Ureter (tissue), 1 donor: ENCODE measurements around the gene GIMAP7. TPM values are rescaled to one million over a fixed set of nuclear protein-coding genes. Genes with fewer than 3 reads are reported as not detected.
"Not testable (repeated sequence)": the region's sequence is repeated elsewhere in the genome, so short reads cannot be mapped to it uniquely, and the experiment has no call there.

Experiments used
- DNase-seq: peaks from one replicate; pipeline ENCODE4 v3.0.0-alpha.2; 2020; ENCODE audit warnings: low spot score
- total RNA-seq: library from RNA; stranded (reverse); gene quantifications from one replicate; pipeline ENCODE4 v1.2.4, GENCODE V29; 2023
- donor health status: DM: yes; HTN: yes; CAD: no.

GIMAP7 gene
- total RNA-seq, 1 donor from 2014 or later = 24.5 TPM

DNA sequence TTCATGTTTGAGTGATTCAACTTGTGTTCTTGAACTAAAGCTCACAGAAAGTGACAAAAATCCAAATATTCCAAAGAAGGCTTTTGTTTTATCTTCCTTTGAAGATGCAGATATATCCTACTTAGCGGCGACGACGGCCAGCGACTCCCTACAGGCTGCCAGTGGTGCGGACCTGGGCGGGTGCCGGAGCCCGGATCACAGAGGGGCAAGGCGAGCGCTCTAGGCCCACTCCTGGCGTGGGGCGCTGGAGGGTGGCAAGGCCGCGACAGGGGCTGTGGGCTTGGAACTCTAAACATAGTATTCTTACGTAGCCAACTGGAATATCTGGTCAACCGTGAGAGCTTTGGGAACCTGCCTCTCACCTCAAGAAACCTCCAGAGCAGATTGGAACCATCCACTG, 914 bp upstream of the GIMAP7 start:
- DNase-seq = no peak

DNA sequence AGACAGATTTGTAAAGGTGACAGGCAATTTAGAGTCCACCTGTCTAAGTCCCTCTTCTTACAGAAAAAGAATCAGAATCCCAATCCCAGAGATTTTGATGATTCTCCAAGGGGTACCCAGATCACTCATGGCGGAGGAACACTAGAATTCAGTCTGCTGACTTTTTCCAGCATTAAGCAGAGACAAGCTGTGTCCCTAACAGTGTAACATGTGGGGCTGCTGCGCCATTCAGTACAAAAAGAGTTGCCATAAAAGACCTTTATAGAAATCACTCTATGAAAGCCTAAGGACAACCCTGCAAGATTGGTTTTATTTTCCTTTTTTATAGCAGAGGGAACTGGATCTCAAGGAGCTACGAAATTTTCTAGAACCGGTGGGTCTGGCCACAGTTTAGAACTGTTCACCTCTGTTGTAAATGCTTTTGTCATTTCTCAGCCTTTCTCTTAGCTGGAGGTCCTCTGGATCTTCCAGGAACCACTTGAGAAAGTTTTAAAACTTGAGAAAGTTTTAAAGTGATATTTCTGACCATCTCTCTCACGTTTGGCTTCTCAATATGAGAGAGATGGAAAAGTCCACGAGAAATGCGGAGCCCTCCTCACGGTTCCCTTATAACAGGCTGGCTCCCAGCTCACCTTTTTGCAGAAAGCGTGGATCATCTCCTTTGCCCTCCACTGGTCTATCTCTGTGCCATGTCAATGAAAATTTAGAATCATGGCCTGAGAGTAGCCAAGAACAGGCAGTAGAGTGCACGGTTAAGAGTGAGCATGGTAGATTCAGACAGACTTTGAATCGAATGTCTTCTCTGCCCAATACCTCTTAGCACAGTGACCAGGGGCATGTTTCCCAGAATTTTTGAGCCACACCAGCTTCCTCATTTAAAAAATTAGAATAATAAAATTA, 826 bp downstream of the GIMAP7 start:
- DNase-seq = no peak

DNA sequence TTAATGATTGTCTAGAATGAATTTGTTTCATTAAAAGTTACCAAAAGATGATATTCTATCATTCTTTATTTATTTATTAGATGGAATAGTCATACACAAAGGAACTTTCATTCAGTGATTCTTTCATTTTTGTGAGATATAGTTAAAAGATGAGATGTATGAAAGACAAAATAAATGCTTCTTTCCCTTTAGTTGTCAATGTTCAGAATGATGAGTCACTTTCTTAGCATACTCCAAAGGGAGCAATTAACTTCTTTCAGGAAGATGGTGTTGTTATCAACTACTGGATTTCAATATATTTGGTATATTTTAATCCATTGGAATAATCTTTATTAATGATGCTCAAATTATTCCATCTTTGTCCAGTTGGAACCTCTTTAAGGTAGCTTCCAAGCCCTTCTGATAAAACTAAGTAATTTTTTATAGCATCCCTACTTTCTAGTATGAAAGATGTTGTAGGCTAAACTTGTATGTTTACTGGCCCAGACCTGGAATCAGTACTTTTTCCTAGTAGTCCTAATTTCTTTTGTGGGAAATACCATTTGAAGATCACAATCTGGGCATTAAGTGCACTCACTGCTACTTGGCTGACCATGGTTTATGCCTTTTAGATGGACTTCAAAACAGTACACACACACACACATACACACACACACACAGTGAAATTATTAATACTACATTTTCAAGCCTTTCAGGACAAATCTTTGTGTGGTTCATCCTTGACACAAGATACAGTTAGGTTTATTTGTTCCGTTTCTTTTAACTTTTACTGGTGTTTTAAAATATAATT, 2.5 kb downstream of the GIMAP7 start:
- DNase-seq = no peak

DNA sequence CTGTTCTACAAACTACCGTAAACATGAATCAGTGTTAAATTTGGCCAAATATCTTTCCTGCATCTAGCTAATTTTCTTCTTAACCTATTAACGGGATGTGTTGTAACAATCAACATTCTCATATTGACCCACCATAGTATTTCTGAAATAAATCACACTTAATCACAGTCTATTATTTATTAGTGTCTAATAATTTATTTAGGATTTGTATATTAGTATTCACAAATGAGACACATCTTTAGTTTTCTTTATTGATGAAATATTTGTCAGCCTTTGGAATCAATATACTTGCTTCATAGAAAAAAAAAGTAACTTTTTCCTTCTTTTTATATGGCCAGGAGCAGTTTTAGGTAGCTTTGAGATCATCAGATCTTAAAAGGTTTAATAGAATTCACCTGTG, 4.6 kb downstream of the GIMAP7 start:
- no peak for DNase-seq

DNA sequence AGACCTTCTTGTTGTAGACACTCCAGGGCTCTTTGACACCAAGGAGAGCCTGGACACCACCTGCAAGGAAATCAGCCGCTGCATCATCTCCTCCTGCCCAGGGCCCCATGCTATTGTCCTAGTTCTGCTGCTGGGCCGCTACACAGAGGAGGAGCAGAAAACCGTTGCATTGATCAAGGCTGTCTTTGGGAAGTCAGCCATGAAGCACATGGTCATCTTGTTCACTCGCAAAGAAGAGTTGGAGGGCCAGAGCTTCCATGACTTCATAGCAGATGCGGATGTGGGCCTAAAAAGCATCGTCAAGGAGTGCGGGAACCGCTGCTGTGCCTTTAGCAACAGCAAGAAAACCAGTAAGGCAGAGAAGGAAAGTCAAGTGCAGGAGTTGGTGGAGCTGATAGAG, 5.5 kb downstream of the GIMAP7 start:
- no peak for DNase-seq

DNA sequence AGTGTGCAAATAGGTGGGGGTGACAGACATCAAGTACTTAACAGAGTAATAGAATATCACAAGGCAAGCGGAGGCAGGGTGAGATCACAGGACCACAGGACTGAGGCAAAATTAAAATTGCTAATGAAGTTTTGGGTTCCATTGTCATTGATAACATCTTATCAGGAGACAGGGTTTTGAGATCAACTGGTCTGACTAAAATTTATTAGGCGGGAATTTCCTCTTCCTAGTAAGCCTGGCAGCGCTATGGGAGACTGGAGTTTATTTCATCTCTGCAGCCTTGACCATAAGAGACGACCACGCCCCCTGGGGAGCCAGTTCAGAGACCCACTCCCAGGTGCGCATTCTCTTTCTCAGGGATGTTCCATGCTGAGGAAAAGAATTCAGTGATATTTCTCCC, 8.3 kb downstream of the GIMAP7 start:
- DNase-seq = not testable (repeated sequence)

DNA sequence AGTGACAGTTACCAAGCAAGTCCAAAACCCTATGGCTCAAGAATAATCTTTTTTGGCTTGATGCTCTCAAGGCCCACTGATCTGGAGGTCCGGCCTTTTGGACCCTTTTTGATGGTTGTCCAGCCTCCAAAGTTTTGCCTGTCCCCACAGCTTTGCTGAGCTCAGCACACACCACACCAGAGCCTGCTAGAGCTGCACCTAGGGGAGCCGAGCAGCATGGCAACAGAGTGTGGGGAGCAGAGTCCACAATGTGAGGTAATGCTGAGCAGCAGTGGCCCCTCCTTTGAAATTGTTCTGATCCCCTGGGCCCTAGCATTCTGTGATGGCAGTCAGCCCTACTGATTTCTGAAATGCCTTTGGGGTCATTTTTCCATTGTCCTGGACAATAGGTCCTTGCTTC, 9.3 kb downstream of the GIMAP7 start:
- no peak for DNase-seq

DNA sequence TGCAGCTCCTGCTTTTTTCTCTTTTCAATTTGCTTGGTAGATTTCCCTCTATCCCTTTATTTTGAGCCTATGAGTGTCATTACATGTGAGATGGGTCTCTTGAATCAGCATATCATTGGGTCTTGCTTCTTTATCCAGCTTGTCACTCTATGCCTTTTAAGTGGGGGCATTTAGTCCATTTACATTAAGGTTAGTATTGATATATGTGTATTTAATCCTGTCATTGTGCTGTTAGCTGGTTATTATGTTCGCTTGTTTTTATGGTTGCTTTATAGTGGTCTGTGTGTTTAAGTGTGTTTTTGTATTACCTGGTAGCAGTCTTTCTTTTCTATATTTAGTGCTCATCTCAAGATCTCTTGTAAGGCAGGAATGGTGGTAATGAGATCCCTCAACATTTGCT, 17.0 kb downstream of the GIMAP7 start:
- no peak for DNase-seq

DNA sequence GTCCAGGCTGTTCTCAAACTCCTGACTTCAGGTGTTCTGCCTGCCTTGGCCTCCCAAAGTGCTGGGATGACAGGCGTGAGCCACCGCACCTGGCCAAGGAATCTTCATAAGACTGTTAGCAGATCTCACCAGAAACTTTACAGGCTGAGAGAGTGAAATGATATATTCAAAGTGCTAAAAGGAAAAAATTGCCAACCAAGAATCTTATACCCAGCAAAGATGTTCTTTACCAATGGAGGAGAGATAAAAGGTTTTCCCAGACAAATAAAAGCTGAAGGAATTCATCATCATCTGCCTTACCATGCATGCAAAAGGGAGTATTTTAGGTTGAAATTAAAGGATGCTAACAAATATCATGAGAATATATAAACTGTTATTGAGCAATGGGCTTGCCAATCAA, 23.6 kb downstream of the GIMAP7 start:
- DNase-seq = no peak

DNA sequence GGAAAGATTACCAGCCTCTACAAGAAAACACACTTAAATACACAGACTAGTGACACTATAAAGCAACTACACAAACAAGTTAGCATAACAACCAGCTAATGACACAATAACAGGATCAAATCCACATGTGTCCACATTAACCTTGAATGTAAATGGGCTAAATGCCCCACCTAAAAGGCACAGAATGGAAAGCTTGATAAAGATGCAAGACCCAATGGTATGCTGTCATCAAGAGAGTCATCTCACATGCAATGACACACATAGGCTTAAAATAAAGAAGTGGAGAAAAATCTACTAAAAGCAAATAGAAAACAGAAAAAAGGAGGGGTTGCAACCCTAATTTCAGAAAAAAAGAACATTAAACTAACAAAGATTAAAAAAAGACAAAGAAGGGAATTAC, 38.5 kb downstream of the GIMAP7 start:
- no peak for DNase-seq

DNA sequence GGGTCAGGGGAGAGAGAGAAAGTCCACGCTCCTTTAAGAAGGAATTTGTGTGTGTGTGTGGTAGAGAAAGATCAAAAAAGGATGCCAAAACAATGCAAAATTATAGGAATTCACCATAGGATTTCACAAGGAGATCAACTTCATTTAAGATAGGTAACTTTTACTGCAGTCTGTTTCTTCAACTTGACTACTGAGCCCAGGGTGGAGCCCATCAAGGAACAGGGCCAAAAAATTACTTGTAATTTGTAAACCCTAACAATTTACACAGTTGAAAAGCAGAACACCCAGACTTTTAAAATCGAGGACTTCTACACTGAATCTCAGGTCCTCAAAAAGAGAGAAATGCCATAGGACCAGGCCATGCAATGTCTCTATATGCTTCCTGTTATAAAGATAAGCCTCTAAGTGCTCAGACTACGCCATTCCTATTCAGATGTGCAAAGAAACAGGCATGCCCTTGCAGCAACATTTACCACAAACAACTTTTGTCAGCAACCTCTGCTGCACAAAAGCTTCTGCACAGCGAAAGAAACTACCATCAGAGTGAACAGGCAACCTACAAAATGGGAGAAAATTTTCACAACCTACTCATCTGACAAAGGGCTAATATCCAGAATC, 42.0 kb downstream of the GIMAP7 start:
- DNase-seq = no peak

DNA sequence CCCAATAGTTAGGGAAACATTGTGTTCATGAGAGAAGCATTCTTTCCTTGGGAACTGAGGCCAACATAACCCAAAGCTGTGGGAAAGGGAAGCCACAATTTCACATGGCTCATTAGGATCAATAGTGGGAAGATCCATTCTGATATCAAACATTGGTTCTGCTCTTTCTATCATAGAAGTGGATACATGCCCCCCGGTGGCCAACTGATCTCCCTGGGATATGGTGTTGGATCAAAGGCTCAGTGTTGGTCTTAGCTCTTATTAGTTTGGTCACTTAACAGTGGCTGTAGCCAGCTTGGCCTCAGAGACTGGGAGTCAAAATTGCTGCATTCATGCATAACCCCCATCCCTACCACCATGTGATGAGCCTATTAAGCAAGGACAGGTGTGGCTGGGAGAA, 45.8 kb downstream of the GIMAP7 start:
- no peak for DNase-seq

DNA sequence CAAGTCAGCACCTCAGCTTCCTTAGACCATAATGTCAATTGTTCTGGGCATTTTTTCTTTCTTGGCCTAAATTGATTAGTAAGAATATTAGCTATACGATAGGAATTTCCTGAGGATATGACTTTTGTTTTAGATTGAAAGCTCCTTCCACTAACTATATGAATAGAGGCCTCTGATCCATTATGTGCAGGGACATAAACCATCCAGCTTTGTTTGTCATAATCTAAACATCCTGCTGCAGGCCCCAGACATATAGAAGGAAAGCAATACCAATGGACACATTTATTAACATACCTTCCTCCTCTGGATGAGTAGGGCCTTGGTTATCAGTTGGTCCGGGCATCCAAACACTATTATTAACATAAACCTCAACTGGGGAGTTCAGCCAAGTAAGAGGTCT, 48.2 kb downstream of the GIMAP7 start:
- DNase-seq = no peak

DNA sequence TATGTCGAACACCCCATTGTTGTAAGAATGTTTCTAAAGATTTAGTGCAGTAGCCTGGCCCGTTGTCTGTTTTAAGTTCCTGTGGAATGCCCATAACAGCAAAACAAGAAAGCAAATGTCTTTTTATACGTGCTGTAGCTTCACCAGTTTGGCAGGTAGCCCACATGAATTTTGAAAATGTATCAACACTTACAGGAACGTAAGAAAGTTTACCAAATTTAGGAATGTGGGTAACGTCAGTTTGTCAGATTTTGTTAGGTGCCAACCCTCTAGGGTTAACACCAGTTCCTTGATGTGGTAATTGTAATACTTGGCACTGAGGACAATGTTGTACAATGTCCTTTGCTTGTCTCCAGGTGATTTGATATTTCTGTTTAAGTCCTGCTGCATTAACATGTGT, 49.3 kb downstream of the GIMAP7 start:
- DNase-seq = no peak

DNA sequence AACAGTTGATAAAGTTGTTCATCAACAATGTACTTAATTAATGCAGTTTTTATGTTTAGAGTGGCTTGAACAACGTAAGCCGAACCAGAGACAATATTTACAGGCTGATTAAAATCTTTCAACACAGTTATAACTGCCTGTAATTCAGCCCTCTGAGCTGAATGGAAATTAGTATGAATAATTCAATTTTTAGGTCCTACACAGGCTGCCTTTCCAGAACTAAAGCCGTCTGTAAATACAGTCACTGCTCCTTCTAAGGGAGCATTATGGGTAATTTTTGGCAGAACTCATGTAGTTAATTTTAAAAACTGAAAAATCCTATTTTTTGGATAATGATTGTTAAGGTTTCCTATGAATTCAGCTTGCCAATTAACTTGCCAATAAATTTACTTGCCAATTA, 49.9 kb downstream of the GIMAP7 start:
- DNase-seq = no peak

DNA sequence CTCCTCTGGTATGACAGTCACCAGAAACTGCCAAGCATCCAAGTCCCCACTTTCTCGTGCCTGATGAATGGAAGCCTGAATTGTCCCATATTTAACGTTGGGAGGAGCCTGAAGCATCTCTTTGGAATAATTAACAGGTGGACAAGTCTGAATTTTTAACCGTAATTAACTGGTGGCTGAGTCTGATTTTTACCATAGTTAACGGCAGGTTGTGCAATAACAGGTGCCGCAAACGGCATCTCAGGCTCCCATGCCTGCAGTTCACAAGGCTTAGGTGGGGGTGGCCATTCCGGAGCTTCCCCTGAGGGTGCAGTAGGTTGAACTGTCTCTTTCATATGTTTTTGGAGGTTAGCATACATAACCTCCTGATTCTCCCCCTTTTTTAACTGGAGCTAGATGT, 50.6 kb downstream of the GIMAP7 start:
- DNase-seq = no peak

DNA sequence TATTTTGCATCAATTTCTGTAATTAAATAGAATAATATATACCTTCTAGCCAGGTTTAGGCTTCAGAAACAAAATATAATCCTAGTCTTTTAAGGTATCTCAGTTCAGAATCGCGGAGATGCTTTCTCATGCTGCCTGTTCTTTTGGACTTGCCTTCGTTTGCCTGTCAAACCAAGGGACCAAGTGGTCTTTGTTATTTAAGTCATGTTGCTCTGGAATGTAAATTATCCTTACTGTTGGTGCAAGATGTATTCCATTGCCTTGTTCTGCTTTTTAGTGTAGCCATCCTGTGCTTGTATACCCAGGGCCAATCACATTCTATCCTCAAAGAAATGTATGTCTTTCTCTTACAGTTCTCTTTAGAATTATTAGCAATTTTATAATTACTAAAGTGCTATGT, 51.5 kb downstream of the GIMAP7 start:
- no peak for DNase-seq

DNA sequence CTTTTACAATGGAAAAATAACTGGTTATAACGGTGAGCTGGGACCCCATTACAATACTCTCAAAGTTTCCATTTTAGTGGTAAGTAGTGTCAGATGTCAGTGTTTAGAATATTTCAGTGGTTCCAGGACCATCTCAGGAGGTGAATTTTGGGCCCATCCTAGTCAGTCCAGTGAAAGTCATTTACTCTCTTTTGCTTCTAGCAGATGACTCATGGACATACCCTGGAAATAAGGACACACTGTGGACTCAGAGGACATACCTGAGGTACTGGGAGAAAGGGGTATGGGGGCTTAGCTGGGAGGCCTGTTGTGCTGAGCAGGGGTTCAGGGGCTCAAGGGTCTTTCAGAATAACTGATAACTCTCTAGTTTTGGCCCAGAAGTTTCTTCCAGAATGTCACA, 51.9 kb downstream of the GIMAP7 start:
- DNase-seq = no peak

DNA sequence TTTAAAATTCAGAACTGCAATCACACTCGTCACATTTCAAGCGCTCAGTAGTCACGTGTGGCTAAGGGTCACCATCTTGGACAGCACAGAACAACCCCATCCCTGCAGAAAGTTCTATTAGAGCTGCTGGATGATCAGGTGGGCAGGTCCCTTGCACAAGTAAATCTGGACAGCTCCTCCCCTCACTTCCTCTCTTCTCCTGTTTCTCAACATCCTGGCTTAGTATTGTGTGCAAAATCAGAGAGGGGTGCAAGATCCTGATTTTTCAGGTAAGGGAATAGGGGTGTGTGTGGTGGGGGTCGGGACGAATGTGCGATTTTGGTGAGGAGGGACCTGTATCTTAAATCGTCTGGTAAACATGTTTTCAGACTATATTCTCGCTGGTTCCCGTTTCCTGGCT, 52.5 kb downstream of the GIMAP7 start, which contains the start of gene GIMAP4:
Gene GIMAP4 (plus strand): TSS at position 222 of the 400 bp plus-strand sequence. CDS start 2,512 bp downstream, outside the sequence.
- DNase-seq = no peak

DNA sequence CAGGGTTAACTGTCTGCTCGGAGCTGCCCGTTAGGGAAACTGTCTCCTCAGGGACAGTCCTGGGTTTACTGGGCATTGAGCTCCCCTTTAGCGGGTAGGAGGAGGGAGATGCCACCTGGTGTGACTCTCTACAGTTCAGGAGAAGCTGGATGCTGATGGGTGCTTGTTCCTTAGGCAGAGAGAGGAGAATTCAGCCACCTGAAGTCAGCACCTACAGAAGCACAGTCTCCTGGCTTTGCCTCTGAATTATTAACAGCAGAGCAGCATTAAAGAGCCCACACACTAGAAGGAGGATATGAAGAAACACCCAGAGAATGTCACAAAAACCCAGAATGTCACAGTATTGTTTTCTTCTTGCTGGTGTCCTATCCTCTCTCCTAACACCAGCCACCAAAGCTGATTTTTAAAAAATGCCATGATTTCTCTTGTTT, 53.2 kb downstream of the GIMAP7 start:
- DNase-seq = no peak

DNA sequence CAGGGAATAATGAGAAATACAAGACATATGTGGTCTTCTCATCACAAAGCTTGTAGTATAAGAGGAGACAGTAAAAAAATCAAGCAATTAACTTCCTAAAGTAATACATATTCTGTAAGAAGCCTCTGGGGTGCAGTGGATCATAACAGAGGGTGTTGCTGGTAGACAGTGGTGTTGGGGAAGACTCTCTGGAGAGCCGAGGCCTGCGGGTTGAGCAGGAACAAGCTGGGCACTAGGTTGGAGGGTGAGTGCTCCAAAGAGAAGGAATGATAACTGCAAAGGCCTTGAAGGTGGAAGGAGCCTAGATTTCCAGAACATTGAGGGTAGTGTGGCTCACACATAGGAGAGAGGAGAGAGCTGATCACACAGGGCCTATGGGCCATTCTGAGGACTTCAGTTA, 54.0 kb downstream of the GIMAP7 start:
- no peak for DNase-seq

DNA sequence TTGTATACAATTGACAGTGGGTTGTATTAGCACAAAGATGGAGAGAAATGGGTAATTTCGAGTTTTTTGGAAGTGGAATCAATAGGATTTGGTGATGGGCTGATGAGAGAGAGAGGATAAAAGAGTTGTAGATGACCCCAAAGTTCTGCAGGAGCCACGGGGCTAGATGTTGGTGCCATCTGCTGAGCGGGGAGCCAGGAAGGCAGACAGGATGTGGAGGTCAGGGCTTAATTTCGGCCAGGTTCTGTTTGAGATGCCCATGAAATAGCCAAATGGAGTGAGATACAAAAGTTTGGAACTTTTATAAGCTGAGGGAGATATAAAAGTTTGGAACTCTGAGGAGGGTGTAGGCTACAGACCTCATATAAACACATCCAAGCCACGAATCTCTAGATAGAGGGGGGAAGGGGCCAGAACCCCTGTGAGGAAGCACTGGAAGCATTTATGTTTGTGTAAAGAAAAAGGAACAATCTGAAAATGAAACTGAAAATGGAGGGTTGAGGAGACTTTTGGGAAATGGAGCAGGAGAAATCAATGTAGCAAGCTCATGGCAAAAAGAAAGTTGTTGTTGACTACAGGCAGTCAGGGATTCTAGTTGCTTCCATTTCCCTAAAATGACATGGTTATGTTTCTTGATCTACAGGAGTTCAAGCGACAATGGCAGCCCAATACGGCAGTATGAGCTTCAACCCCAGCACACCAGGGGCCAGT, 54.7 kb downstream of the GIMAP7 start:
- no peak for DNase-seq
